AG08395 (cell line): ENCODE measurements around the gene PPDPF.

ENCODE experiments used
- DNase-seq: peaks from one replicate; pipeline ENCODE4 v3.0.0; 2012; ENCODE audit warnings: mixed read lengths, low spot score

PPDPF gene

GRCh38 chr20:63487781-63488241 lies 32.8 kb upstream of the PPDPF start:
- DNase-seq, result no peak

- DNase-seq, result no peak
These were observed 32.0 kb upstream of the PPDPF start for GRCh38 chr20:63488315-63489251.

- DNase-seq, result no peak
These were observed 30.1 kb upstream of the PPDPF start for GRCh38 chr20:63490416-63490815.

- DNase-seq, result no peak
These were observed 29.5 kb upstream of the PPDPF start for GRCh38 chr20:63491078-63491477.

GRCh38 chr20:63491635-63492230 lies 28.8 kb upstream of the PPDPF start:
- no peak for DNase-seq

GRCh38 chr20:63492518-63492917 lies 28.0 kb upstream of the PPDPF start:
- no peak for DNase-seq

- no peak for DNase-seq
These were observed 27.6 kb upstream of the PPDPF start for GRCh38 chr20:63492982-63493381.

- DNase-seq, result no peak
These were observed 27.0 kb upstream of the PPDPF start for GRCh38 chr20:63493563-63494020.

GRCh38 chr20:63494084-63494419 lies 26.5 kb upstream of the PPDPF start:
- DNase-seq, result no peak

- DNase-seq, result no peak
These were observed 26.0 kb upstream of the PPDPF start for GRCh38 chr20:63494420-63495166.

GRCh38 chr20:63495167-63495720 lies 25.3 kb upstream of the PPDPF start:
- no peak for DNase-seq

GRCh38 chr20:63495741-63496595 lies 24.6 kb upstream of the PPDPF start:
- DNase-seq, result peak; percentile 72

GRCh38 chr20:63496596-63497120 lies 23.9 kb upstream of the PPDPF start:
- DNase-seq, result no peak

- DNase-seq, result no peak
These were observed 23.2 kb upstream of the PPDPF start for GRCh38 chr20:63497138-63497945.

GRCh38 chr20:63497946-63498935 lies 22.3 kb upstream of the PPDPF start:
- peak; percentile 54 for DNase-seq

- no peak for DNase-seq
These were observed 21.6 kb upstream of the PPDPF start, which contains the start of gene EEF1A2 for GRCh38 chr20:63498960-63499337. TSS of gene EEF1A2 (minus strand) at chr20:63499083. CDS start at chr20:63497763, 1,320 bp downstream.

- DNase-seq, result no peak
These were observed 21.1 kb upstream of the PPDPF start for GRCh38 chr20:63499338-63499969.

GRCh38 chr20:63500151-63500901 lies 20.2 kb upstream of the PPDPF start:
- DNase-seq, result no peak
